ENCODE results near the gene TRAF3IP1. TPM values are rescaled to one million over a fixed set of nuclear protein-coding genes. Genes with fewer than 3 reads are reported as not detected.

TRAF3IP1 gene
- total and polyA plus RNA-seq, 2 of the 13 experiments (the other 11 are each of a cell fraction or from before 2014, with no cell fraction given): 4.1 to 12.9 TPM

DNA sequence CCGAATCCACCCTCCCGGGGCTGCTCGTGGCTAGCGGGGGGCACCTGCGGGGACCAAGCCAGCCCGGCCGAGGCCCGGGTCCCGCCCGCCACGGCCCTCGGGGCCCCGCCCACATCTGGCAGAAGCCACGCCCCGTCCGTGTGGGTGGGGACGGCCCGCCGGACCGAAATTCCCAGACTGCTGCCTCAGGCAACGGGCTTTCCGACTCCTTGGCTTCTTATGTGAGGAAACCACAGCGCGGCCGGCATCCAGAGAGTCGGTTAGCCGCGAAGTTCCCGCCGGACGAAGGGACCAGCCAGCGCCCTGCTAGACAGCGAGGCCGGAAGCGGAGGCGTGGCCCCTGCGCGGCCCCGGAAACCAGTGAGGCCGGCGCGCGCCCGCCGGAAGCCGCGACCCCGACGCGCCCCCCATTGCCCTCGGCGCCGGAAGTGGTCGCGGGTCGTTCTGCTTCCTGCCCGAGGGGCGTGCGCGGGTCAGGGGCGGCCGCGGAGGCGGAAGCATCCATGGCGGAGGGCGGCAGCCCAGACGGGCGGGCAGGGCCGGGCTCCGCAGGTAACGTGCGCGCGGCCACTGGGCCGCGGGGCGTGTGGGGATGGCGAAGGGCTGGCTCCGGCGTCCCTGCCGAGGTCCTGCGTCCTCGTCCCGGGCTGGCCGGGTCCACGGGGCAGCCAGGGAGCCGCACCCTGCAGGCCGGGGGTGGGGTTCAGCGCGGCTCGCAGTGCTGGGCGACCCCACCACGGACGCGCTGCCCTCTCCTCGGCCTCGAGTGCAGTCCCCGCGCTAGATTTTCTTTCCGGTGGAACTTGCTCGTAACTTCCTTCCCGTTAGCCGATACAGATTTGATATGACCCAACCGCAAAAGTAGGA lies 106.5 kb downstream of the TRAF3IP1 start, which contains the start of gene ASB1 (continued):
- TF ChIP-seq CENPT (CRISPR knock-in tag; IDR thresholded peaks at IDR 0.05; ENCODE audit: low read depth) (no peak; the same call in 1 of the 2 replicates), ZSCAN21 (CRISPR knock-in tag; IDR thresholded peaks at IDR 0.05; ENCODE audit: borderline replicate concordance) (peak; percentile 84), MTF2 (CRISPR knock-in tag; IDR thresholded peaks at IDR 0.05; ENCODE audit: borderline replicate concordance) (no peak), ZNF7 (CRISPR knock-in tag; IDR thresholded peaks at IDR 0.05) (no peak), ARHGAP35 (CRISPR knock-in tag; IDR thresholded peaks at IDR 0.05; ENCODE audit: borderline replicate concordance) (0 out of 2 replicates have a peak, but pooled peaks have one; percentile 27), EEA1 (CRISPR knock-in tag; IDR thresholded peaks at IDR 0.05; ENCODE audit: borderline replicate concordance) (no peak), DNMT1 (CRISPR knock-in tag; IDR thresholded peaks at IDR 0.05) (peak; percentile 30; the same call in 1 of the 2 replicates), EED (CRISPR knock-in tag; IDR thresholded peaks at IDR 0.05) (0 out of 2 replicates have a peak, but pooled peaks have one; percentile 3), TGIF2 (CRISPR knock-in tag; IDR thresholded peaks at IDR 0.05) (no peak; the same call in 1 of the 2 replicates), SNAPC2 (CRISPR knock-in tag; IDR thresholded peaks at IDR 0.05) (0 out of 2 replicates have a peak, but pooled peaks have one; percentile 11), PRMT3 (CRISPR knock-in tag; IDR thresholded peaks at IDR 0.05; ENCODE audit: borderline replicate concordance, low read depth) (peak; percentile 37; the same call in 1 of the 2 replicates), MYNN (CRISPR knock-in tag; IDR thresholded peaks at IDR 0.05; ENCODE audit: low read depth) (no peak; the same call in 1 of the 2 replicates), LCORL (IDR thresholded peaks at IDR 0.05) (no peak), LCORL (CRISPR knock-in tag; IDR thresholded peaks at IDR 0.05) (peak; percentile 33; the same call in 1 of the 2 replicates), NAIF1 (CRISPR knock-in tag; IDR thresholded peaks at IDR 0.05; ENCODE audit: borderline replicate concordance) (no peak), TP53 (CRISPR knock-in tag; conservative IDR thresholded peaks at IDR 0.05) (peak; percentile 84), KDM2A (CRISPR knock-in tag; IDR thresholded peaks at IDR 0.05; ENCODE audit: borderline replicate concordance, low read depth) (peak; percentile 51; the same call in 1 of the 2 replicates), CREM (IDR thresholded peaks at IDR 0.05) (no peak), CREM (CRISPR knock-in tag; IDR thresholded peaks at IDR 0.05) (no peak), ZNF839 (CRISPR knock-in tag; IDR thresholded peaks at IDR 0.05; ENCODE audit: borderline replicate concordance) (no peak), ZNF703 (CRISPR knock-in tag; IDR thresholded peaks at IDR 0.05; ENCODE audit: borderline replicate concordance) (peak; percentile 88; the same call in 1 of the 2 replicates), YEATS4 (CRISPR knock-in tag; IDR thresholded peaks at IDR 0.05; ENCODE audit: borderline replicate concordance) (peak; percentile 97), ZNF746 (CRISPR knock-in tag; IDR thresholded peaks at IDR 0.05) (no peak), NR2F1 (CRISPR knock-in tag; IDR thresholded peaks at IDR 0.05) (peak; percentile 26 to 27; a peak in 1 of 4 replicates), ZSCAN31 (CRISPR knock-in tag; IDR thresholded peaks at IDR 0.05; ENCODE audit: low read depth) (peak; percentile 76), POLR2AphosphoS2 (IDR thresholded peaks at IDR 0.05; ENCODE audit: low read depth, low read length) (no peak)
- TF ChIP-seq, protein P1, sequence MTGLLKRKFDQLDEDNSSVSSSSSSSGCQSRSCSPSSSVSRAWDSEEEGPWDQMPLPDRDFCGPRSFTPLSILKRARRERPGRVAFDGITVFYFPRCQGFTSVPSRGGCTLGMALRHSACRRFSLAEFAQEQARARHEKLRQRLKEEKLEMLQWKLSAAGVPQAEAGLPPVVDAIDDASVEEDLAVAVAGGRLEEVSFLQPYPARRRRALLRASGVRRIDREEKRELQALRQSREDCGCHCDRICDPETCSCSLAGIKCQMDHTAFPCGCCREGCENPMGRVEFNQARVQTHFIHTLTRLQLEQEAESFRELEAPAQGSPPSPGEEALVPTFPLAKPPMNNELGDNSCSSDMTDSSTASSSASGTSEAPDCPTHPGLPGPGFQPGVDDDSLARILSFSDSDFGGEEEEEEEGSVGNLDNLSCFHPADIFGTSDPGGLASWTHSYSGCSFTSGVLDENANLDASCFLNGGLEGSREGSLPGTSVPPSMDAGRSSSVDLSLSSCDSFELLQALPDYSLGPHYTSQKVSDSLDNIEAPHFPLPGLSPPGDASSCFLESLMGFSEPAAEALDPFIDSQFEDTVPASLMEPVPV (CRISPR knock-in tag; IDR thresholded peaks at IDR 0.05): no peak
- TF ChIP-seq, protein P2, sequence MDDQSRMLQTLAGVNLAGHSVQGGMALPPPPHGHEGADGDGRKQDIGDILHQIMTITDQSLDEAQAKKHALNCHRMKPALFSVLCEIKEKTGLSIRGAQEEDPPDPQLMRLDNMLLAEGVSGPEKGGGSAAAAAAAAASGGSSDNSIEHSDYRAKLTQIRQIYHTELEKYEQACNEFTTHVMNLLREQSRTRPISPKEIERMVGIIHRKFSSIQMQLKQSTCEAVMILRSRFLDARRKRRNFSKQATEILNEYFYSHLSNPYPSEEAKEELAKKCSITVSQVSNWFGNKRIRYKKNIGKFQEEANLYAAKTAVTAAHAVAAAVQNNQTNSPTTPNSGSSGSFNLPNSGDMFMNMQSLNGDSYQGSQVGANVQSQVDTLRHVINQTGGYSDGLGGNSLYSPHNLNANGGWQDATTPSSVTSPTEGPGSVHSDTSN (CRISPR knock-in tag; IDR thresholded peaks at IDR 0.05; ENCODE audit: borderline replicate concordance): no peak; the same call in 1 of the 2 replicates
